MM.1S (cell line): ENCODE data around the gene GCNT2.
"Not testable (repeated sequence)": the region's sequence is repeated elsewhere in the genome, so short reads cannot be mapped to it uniquely, and the experiment has no call there.

Source experiments
- DNase-seq: peaks from one replicate; pipeline ENCODE4 v3.0.0-alpha.2; 2015
- H2AFZ ChIP-seq: fragments of 300-600 bp; sonication (generic); 2 replicates; pipeline ENCODE4 v1.6.0; 2016; ENCODE audit warnings: antibody characterized with exemption, low read length
- H3F3A ChIP-seq: fragments of 300-600 bp; sonication (generic); 2 replicates; pipeline ENCODE4 v1.6.1; 2016; ENCODE audit warnings: mild to moderate bottlenecking, antibody characterized with exemption, low read length, moderate library complexity, mixed read lengths; ENCODE audit not compliant: insufficient read depth
- H3K27ac ChIP-seq: fragments of 300-600 bp; sonication (generic); 2 replicates; pipeline ENCODE4 v1.5.1; 2016; ENCODE audit warnings: mild to moderate bottlenecking, low read length
- H3K27me3 ChIP-seq: fragments of 300-600 bp; sonication (generic); replicated peaks from 2 replicates; pipeline ENCODE4 v1.6.0; 2016; ENCODE audit warnings: low read length; ENCODE audit not compliant: insufficient read depth
- H3K36me3 ChIP-seq: fragments of 300-600 bp; sonication (generic); replicated peaks from 2 replicates; pipeline ENCODE4 v1.6.1; 2016; ENCODE audit warnings: mild to moderate bottlenecking, low read length, mixed read lengths; ENCODE audit not compliant: insufficient read depth
- H3K4me1 ChIP-seq: fragments of 300-600 bp; sonication (generic); 2 replicates; pipeline ENCODE4 v1.6.1; 2016; ENCODE audit warnings: low read length, mixed read lengths
- H3K4me2 ChIP-seq: fragments of 300-600 bp; sonication (generic); 2 replicates; pipeline ENCODE4 v1.6.0; 2016; ENCODE audit warnings: low read depth, low read length
- H3K4me3 ChIP-seq: fragments of 300-600 bp; sonication (generic); 2 replicates; pipeline ENCODE4 v1.5.1; 2016; ENCODE audit warnings: low read length, mixed read lengths
- H3K79me2 ChIP-seq: fragments of 300-600 bp; sonication (generic); 2 replicates; pipeline ENCODE4 v1.6.1; 2016; ENCODE audit warnings: mixed run types, low read length, mixed read lengths
- H3K9ac ChIP-seq: fragments of 300-600 bp; sonication (generic); 2 replicates; pipeline ENCODE4 v1.6.1; 2016; ENCODE audit warnings: low read length, mixed read lengths
- H3K9me2 ChIP-seq: fragments of 300-600 bp; sonication (generic); replicated peaks from 2 replicates; pipeline ENCODE4 v1.6.1; 2016; ENCODE audit warnings: mild to moderate bottlenecking, low read length, mixed read lengths; ENCODE audit not compliant: insufficient read depth
- H3K9me3 ChIP-seq: fragments of 300-600 bp; sonication (generic); replicated peaks from 2 replicates; pipeline ENCODE4 v1.6.1; 2016; ENCODE audit warnings: mild to moderate bottlenecking, low read length, mixed read lengths; ENCODE audit not compliant: insufficient read depth
- H4K20me1 ChIP-seq: fragments of 300-600 bp; sonication (generic); 2 replicates; pipeline ENCODE4 v1.6.1; 2016; ENCODE audit warnings: mild to moderate bottlenecking, low read length, moderate library complexity, mixed read lengths; ENCODE audit not compliant: insufficient read depth
- EZH2 ChIP-seq: fragments of 300-600 bp; sonication (generic); optimal IDR thresholded peaks from 2 replicates; pipeline ENCODE3; 2017; ENCODE audit warnings: low read depth, mild to moderate bottlenecking, antibody characterized with exemption, low read length, mixed read lengths
- EZH2phosphoT487 ChIP-seq: fragments of 300-600 bp; sonication (generic); IDR thresholded peaks from 2 replicates; pipeline ENCODE4 v1.6.1; 2018; ENCODE audit warnings: antibody characterized with exemption, low read length
- TF ChIP-seq, protein P1 (sequence below): fragments of 300-600 bp; sonication (generic); IDR thresholded peaks from 2 replicates; pipeline ENCODE4 v1.5.1; 2016; ENCODE audit warnings: antibody characterized with exemption, low read length, mixed read lengths

Gene GCNT2

DNA sequence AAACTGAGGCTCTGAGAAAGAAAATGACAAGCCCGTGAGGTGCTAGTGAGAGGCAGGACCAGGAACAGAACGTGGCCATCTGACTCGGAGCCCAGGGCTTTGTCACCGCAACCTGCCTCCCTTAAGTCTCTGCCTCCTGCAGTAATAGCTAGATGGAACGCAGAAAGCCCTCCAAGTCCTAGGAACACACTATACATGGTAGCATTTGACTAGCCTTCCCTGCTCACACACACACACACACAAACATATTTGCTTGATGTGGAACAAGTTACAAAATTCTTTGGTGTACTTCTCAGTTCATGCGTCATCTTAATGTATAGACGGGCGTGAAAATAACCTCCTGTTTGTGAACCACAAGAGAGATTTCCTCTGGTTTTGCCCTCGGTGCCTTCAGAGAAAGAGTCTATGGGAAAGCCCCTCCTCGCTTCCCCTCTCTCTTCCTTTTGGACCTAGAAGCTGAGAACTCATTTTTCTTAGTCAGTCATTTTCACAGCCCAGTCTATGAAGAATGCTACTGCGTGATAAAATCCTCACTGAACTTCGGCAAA lies 134.4 kb downstream of the GCNT2 start:
- Histone ChIP-seq H3K79me2 (no peaks in the 10 kb centered on the region), H2AFZ (no peak overlapping the region), H3K36me3 (no peaks in the 10 kb centered on the region), H3K4me2 (no peak overlapping the region), H3K27me3 (no peaks in the 10 kb centered on the region), H3K4me3 (no peak overlapping the region), H4K20me1 (no peaks in the 10 kb centered on the region), H3K4me1 (no peaks in the 10 kb centered on the region), H3K9me3 (no peaks in the 10 kb centered on the region), H3F3A (no peaks in the 10 kb centered on the region), H3K27ac (no peak overlapping the region), H3K9ac (no peak overlapping the region), H3K9me2 (no peaks in the 10 kb centered on the region)
- DNase-seq: no peak
- TF ChIP-seq, protein P1, sequence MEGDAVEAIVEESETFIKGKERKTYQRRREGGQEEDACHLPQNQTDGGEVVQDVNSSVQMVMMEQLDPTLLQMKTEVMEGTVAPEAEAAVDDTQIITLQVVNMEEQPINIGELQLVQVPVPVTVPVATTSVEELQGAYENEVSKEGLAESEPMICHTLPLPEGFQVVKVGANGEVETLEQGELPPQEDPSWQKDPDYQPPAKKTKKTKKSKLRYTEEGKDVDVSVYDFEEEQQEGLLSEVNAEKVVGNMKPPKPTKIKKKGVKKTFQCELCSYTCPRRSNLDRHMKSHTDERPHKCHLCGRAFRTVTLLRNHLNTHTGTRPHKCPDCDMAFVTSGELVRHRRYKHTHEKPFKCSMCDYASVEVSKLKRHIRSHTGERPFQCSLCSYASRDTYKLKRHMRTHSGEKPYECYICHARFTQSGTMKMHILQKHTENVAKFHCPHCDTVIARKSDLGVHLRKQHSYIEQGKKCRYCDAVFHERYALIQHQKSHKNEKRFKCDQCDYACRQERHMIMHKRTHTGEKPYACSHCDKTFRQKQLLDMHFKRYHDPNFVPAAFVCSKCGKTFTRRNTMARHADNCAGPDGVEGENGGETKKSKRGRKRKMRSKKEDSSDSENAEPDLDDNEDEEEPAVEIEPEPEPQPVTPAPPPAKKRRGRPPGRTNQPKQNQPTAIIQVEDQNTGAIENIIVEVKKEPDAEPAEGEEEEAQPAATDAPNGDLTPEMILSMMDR: no peak
- TF ChIP-seq EZH2phosphoT487 (no peak), EZH2 (no peak)

DNA sequence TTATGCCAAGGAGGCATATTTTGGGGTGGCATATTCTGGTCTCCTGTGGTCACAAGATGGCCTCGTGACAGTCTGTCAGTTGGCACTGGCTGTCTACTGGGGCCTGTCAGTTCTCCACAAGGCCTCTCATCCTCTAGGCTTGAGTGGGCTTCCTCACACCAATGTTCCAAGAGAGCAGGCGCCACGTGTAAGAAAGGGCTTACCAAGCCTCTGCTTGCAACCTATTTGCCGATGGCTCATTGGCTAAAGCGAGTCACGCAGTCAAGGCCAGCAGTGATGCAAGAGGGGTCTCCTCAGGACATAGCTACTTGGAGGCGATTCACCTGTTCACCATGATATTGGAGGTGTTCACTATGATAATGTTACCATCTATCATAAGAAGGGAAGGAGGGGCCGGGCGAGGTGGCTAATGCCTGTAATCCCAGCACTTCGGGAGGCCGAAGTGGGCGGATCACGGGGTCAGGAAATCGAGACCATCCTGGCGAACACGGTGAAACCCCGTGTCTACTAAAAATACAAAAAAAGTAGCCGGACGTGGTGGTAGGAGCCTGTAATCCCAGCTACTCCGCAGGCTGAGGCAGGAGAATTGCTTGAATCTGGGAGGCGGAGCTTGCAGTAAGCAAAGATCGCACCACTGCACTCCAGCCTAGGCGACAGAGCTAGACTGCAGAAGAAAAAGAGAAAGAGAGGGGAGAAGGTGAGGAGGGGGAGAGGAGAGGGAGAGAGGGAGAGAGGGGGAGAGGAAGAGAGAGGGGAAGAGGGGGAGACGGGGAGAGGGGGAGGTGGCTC lies 138.0 kb downstream of the GCNT2 start:
- no peak overlapping the region for H3K4me2 ChIP-seq
- no peak overlapping the region for H3K27ac ChIP-seq
- H3K9me2 ChIP-seq: no peaks in the 10 kb centered on the region
- no peaks in the 10 kb centered on the region for H3K9me3 ChIP-seq
- TF ChIP-seq EZH2phosphoT487: no peak
- TF ChIP-seq EZH2: no peak
- TF ChIP-seq, protein P1: no peak
- no peak overlapping the region for H3K9ac ChIP-seq
- no peaks in the 10 kb centered on the region for H4K20me1 ChIP-seq
- no peaks in the 10 kb centered on the region for H3K79me2 ChIP-seq
- H2AFZ ChIP-seq: no peak overlapping the region
- DNase-seq: no peak
- H3F3A ChIP-seq: no peaks in the 10 kb centered on the region
- H3K4me3 ChIP-seq: no peak overlapping the region
- no peaks in the 10 kb centered on the region for H3K4me1 ChIP-seq
- H3K27me3 ChIP-seq: no peaks in the 10 kb centered on the region
- H3K36me3 ChIP-seq: no peaks in the 10 kb centered on the region

DNA sequence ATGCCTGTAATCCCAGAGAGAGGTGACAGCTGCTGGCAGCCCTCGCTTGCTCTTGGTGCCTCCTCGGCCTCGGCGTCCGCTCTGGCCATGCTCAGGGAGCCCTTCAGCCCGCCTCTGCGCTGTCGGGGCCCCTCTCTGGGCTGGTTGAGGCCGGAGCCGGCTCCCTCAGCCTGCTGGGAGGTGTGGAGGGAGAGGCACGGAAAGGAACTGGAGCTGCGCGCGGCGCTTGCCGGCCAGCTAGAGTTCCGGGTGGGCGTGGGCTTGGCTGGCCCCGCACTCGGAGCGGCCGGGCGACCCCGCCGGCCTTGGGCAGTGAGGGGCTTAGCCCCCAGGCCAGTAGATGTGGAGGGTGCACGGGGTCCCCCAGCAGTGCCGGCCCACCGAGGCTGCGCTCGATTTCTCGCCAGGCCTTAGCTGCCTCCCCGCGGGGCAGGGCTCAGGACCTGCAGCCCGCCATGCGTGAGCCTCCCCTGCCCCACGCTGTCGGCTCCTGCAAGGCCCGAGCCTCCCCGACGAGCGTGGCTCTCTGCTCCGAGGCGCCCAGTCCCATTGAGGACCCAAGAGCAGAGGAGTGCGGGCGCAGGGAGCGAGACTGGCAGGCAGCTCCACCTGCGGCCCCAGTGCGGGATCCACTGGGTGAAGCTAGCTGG lies 138.7 kb downstream of the GCNT2 start:
- no peak overlapping the region for H3K4me3 ChIP-seq

DNA sequence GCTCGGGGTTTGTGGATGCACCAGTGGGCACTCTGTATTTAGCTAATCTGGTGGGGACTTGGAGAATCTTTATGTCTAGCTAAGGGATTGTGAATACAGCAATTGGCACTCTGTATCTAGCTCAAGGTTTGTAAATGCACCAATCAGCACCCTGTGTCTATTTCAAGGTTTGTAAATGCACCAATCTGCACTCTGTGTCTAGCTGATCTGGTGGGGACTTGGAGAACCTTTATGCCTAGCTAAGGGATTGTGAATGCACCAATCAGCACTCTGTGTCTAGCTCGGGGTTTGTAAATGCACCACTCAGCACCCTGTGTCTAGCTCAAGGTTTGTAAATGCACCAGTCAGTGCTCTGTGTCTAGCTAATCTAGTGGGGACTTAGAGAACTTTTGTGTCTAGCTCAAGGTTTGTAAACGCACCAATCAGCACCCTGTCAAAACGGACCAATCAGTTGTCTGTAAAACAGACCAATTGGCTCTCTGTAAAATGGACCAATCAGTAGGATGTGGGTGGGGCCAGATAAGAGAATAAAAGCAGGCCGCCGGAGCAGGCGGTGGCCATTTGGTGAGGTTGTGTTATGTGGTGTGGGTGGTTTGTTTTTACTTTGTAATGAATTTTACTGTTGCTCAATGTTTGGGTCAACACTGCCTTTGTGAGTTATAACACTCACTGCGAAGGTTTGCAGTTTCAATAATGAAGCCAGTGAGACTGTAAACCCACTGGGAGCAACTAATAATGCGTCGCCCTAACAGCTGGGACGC lies 139.5 kb downstream of the GCNT2 start:
- not testable (repeated sequence) for H3K4me3 ChIP-seq, DNase-seq

More for the DNA sequence above, 138.7 kb downstream of the GCNT2 start:
- Histone ChIP-seq H3K27me3 (no peaks in the 10 kb centered on the region), H3K9me3 (no peaks in the 10 kb centered on the region), H3K79me2 (no peaks in the 10 kb centered on the region), H3F3A (no peaks in the 10 kb centered on the region), H3K27ac (no peak overlapping the region), H3K4me2 (no peak overlapping the region), H3K4me1 (no peaks in the 10 kb centered on the region), H2AFZ (no peak overlapping the region), H3K36me3 (no peaks in the 10 kb centered on the region), H4K20me1 (no peaks in the 10 kb centered on the region), H3K9me2 (no peaks in the 10 kb centered on the region), H3K9ac (no peak overlapping the region)
- TF ChIP-seq EZH2phosphoT487 (no peak), EZH2 (no peak)
- TF ChIP-seq, protein P1: no peak
- no peak for DNase-seq

More for the DNA sequence above, 139.5 kb downstream of the GCNT2 start:
- not testable (repeated sequence) for H3K36me3 ChIP-seq, H3K4me1 ChIP-seq, H2AFZ ChIP-seq, H3K27ac ChIP-seq, H3K9me2 ChIP-seq, H3F3A ChIP-seq, H3K9me3 ChIP-seq, H3K4me2 ChIP-seq, H4K20me1 ChIP-seq, H3K27me3 ChIP-seq, H3K9ac ChIP-seq, H3K79me2 ChIP-seq
